ENCODE results near the gene CCDC107. TPM values are rescaled to one million over a fixed set of nuclear protein-coding genes. Genes with fewer than 3 reads are reported as not detected.

Gene CCDC107
- 5.5 and 6.6 TPM in 2 replicates for total RNA-seq

GRCh38 chr9:35658137-35658967 lies at the start of gene CCDC107:
Gene CCDC107, plus strand, starts transcription at chr9:35658292. Its CDS starts 88 bp downstream, at chr9:35658380.

GRCh38 chr9:35618325-35618727 lies 39.8 kb upstream of the CCDC107 start, which contains the start of gene CD72:
Gene CD72, minus strand, starts transcription at chr9:35618413. Its CDS starts 110 bp downstream, at chr9:35618303.

GRCh38 chr9:35650341-35651158 lies 7.5 kb upstream of the CCDC107 start, which contains the start of gene SIT1:
Gene SIT1, minus strand, starts transcription at chr9:35650931. Its CDS starts 78 bp downstream, at chr9:35650853.

GRCh38 chr9:35657546-35658136 lies 451 bp upstream of the CCDC107 start, which contains the start of gene RMRP:
Gene RMRP, minus strand, starts transcription at chr9:35658019.

GRCh38 chr9:35664531-35665470 lies 6.7 kb downstream of the CCDC107 start, which contains the start of gene ARHGEF39:
Gene ARHGEF39, minus strand, starts transcription at chr9:35665195. Its CDS starts 26 bp downstream, at chr9:35665169.

GRCh38 chr9:35673132-35674024 lies 15.3 kb downstream of the CCDC107 start, which contains the start of gene CA9:
Gene CA9, plus strand, starts transcription at chr9:35673928. Its CDS starts 32 bp downstream, at chr9:35673960.

GRCh38 chr9:35689542-35690293 lies 31.6 kb downstream of the CCDC107 start, which contains the start of gene TPM2:
Gene TPM2, minus strand, starts transcription at chr9:35689925. Its CDS starts 108 bp downstream, at chr9:35689817.

Small RNA genes within 50 kb of the gene (small RNA-seq; reads per million reads assigned to genes)
- not detected for gene RMRP
- gene RN7SL22P: not detected

Other genes starting within 250 kb of the CCDC107 start
- gene RUSC2, start 168.2 kb upstream of the CCDC107 start, total RNA-seq: 16.5 and 51.0 TPM in 2 replicates
- 19.6 and 23.1 TPM in 2 replicates for gene TESK1, start 53.0 kb upstream of the CCDC107 start, total RNA-seq
- gene CD72, start 39.9 kb upstream of the CCDC107 start, total RNA-seq: 1.2 and 3.5 TPM in 2 replicates
- not detected in 2 replicates for gene SIT1, start 7.4 kb upstream of the CCDC107 start, total RNA-seq
- gene RMRP, start 273 bp upstream of the CCDC107 start, total RNA-seq: 39,103 and 115,939 TPM in 2 replicates
- 1.2 and 1.6 TPM in 2 replicates for gene ARHGEF39, start 6.9 kb downstream of the CCDC107 start, total RNA-seq
- gene CA9, start 15.6 kb downstream of the CCDC107 start, total RNA-seq: not detected in 2 replicates
- 87.9 and 98.7 TPM in 2 replicates for gene TPM2, start 31.6 kb downstream of the CCDC107 start, total RNA-seq
- gene TLN1, start 73.9 kb downstream of the CCDC107 start, total RNA-seq: 118 and 165 TPM in 2 replicates
- 56.1 and 92.0 TPM in 2 replicates for gene CREB3, start 74.4 kb downstream of the CCDC107 start, total RNA-seq
- 25.9 and 31.7 TPM in 2 replicates for gene GBA2, start 90.9 kb downstream of the CCDC107 start, total RNA-seq
- 18.1 and 27.0 TPM in 2 replicates for gene RGP1, start 91.0 kb downstream of the CCDC107 start, total RNA-seq
- not detected in 2 replicates for gene MSMP, start 96.0 kb downstream of the CCDC107 start, total RNA-seq
- 9.0 and 23.6 TPM in 2 replicates for gene NPR2, start 133.3 kb downstream of the CCDC107 start, total RNA-seq
- gene SPAG8, start 154.0 kb downstream of the CCDC107 start, total RNA-seq: 0.65 and 1.2 TPM in 2 replicates
- gene HINT2, start 156.8 kb downstream of the CCDC107 start, total RNA-seq: 10.6 and 15.7 TPM in 2 replicates
- not detected in 2 replicates for gene FAM221B, start 170.4 kb downstream of the CCDC107 start, total RNA-seq
- gene TMEM8B, start 170.9 kb downstream of the CCDC107 start, total RNA-seq: 3.5 and 4.0 TPM in 2 replicates
- gene OR13J1, start 212.1 kb downstream of the CCDC107 start, total RNA-seq: not detected in 2 replicates
- 0.39 and 0.76 TPM in 2 replicates for gene HRCT1, start 247.9 kb downstream of the CCDC107 start, total RNA-seq